Activated CD4-positive, CD25-positive, alpha-beta regulatory T cell (primary cell): ENCODE results near the gene AAMP.
A peak's percentile ranks its signal among the peaks of the same experiment; 100 is the strongest.

ENCODE experiments used
- DNase-seq, 4 experiments: peaks; one replicate each; lab custom pipeline; 2025; lab: John Stamatoyannopoulos, UW

AAMP gene

DNA sequence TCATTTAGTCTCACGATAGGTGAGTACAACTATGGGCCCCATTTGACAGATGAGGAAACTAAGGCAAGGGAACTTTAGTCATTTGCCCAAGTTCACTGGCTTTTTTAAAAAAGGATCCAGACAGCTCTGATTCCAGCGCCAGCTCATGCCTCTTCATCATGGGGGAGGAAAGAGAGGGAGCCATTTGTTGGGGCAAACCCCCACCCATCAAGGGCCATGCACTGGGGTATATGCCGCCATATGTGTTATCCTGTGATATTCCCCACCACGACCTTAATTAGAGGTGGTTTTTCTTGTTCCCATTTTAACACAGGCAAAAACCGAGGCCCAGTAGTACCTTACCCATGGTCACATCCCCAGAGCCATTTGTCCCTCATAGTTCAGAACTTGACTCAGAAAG is 9.8 kb downstream of the AAMP start:
- DNase-seq = no peak

DNA sequence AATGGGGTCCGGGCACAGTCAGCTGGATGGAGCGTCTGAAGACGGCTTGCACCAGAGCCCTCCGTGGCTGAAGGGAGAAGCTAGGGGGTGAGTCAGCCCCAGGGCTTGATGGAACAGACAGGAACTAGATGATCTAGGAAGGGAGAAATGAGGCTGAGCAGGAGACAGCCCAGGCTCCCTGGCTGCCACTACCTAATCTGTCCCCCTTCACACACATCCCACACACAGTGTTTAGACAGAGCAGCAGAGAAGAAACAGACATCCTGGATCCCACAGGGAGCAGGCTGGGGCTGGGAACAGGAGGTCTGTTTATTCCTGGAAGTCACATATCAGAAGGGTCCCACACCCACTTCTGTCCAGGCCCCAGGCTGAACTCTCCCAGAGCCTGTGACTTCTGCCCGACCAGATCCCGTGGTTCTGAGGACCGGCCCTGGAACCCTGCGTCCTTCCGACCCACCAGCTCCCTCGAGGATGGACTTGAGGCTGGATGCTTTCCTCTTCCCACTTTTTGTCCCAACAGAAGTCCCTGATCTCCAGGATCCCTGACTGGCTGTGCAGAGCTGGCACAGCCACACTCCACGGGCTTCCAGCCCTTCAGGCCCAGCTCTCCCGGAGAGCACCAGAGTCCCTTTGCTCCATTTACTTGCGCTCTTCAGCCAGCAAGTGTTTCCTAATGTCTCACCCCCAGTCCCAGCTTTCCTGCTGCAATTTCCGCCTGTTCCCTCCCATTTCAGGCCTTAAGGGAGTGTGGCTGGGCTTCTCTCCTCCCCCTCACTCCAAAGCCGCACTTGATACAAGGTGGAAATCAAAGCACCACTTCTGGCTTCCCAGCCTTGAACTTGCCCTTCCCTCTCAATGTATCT is 10.6 kb downstream of the AAMP start:
- no peak for DNase-seq

DNA sequence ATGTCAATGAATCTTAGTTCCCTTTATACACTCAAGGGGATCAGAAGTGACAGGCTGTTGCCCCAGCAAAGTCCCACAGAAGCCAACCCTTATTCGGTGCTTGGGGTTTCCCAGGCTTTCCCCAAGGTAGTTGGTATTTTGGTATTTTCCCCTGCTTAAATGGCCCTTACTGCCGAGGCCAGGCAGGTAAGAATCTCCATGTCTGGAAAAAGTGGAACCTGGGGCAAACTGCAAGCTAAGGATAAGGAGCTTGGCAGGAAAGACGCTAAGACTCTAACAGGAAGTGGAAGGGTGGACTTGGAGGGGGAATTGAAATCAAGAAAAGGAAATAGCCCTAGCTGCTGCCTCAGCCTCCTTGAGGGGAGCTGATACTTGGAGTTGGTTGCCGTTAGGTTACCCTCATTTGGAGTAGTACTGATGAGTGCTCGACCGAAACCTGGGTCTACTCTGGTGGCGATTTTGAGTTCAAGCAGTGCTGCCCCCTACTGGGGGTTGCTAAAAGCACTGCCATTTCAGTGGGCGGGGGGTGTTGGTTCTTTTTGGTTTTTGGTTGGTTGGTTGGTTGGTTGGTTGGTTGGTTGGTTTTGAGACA is 12.5 kb downstream of the AAMP start:
- peak; percentile 22 to 36 (median 30) for DNase-seq

DNA sequence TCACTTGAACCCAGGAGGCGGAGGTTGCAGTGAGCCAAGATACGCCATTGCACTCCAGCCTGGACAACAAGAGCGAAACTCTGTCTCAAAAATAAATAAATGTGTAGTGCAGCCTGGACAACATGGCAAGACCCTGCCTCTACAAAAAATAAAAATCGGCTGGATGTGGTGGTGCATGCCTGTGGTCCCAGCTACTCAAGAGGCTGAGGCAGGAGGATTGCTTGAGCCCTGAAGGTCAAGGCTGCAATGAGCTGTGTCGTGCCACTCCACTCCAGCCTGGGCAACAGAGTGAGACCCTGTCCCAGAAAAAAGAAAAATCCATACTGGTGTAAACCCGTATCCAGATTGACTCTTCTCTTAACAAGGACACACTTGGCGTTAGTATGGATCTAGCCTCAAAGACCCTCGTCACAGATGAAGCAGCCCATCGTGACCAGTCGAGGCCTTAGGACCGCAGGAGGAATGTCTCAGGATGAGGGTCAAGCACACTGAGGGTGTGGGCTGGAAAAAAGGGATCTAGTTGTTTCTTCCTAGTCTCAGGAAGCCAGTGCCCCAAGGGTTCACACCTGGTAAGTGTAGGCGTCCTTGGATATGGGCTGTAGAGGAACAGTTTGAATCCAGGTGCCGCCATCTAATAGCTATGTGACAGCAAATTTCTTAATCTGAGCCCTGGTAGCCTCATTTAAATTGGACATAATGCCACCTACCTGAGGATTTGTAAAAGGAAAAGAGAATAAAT is 13.2 kb downstream of the AAMP start:
- DNase-seq = no peak

DNA sequence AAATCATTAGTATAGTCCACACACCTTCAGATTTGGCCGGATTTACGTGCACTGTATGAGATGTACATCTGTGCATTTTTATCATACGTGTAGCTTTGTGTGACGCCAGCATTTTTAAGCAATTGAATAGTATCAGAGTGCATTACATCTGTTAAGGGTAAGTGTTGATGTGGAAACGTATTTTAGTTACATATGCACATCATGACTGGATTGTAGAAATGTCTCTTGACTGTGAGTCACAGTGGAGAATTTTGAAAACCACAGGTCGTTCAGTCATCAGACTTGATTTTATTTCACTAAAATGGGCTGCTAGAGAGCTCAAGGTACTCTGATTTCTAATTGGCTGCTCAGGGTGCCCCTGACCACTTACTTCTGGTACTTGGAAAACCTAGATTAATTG is 14.5 kb downstream of the AAMP start:
- DNase-seq = no peak

DNA sequence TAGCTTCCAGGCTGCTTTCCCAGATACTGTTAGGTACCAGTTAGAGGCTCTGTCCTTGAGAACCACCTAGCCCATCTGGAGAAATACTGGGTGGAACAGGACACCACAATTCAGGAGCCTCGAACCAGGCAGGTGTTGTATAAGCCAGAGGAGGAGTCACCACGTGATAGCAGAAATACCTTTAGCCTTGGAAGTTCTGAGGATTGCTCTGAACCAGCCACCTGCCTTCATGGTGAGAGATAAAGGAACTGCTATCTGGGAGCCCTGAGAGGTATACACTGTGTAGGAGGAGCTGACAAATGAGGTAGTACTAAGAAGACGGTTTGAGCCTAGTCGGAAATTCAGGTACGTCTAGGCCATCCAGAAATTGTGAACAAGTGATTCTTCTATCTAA is 16.7 kb downstream of the AAMP start:
- DNase-seq = no peak

DNA sequence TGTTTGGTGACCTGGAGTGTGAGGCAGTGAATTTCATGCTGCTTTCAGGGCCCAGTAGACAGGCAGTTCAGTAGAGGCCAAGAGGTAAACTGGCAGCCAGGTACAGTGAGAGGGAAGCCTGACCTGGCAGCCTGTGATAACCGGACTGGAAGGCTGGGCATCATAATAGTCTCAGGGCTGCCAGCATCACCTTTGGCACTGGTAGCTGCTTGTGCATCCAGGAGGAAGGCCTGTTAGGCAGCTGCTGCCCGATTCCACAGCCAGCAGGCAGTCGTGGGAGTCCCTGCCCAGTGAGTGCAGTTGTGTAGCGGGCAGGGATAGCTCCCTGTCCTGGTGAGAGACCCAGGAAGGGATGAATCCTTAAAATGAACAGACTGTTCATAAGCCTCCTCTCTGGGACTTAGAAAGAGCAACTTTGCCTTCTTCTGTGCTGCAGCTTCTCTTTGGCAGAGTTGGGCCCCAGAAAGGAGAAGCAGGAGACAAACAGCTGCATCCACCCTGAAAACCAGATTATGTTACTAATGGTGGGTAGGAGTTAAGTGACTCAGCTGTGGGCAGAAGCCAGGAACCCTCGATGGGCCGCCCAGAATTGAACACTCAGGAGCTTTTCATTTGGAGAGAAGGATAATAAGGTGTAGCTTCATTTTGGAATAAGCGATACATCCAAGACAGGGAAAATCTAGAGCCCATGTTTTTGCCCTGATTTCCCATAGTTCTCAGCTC is 17.3 kb downstream of the AAMP start:
- no peak for DNase-seq

DNA sequence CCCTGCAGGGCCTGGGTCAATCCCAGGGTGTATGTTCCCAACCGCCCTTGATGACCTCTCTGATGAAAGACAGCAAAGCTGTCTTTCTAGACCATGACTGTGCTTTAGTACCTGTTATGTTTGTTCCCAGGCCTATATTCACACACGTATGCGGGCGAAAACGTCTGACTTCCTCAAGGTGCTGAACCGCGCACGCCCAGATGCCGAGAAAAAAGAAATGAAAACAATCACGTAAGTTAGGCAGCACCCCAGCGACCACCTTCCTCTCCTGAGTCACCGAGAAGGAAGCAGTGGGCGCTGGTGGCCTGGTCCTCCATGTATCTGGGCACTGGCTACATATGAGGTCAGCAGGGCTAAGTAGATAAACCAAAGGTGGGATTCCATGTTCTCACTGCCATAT is 20.2 kb downstream of the AAMP start:
- DNase-seq = no peak

DNA sequence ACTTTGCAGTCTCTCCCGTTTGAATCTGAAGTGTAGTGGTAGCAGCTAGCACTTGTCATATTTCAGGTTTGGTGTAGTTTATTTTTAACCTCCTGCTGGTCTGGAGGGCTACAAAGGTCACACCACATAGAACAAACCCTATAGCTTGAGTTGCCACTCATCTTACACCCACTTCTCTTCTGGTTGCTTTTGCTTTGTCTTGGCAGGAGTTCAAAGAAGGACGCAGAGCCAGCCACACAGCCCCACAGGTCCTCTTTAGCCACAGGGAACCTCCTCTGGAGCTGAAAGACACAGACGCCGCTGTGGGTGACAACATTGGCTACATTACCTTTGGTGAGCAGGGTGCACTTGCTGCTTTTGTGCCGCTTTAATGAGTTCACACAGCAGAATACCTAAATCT is 24.7 kb downstream of the AAMP start:
- DNase-seq = no peak

DNA sequence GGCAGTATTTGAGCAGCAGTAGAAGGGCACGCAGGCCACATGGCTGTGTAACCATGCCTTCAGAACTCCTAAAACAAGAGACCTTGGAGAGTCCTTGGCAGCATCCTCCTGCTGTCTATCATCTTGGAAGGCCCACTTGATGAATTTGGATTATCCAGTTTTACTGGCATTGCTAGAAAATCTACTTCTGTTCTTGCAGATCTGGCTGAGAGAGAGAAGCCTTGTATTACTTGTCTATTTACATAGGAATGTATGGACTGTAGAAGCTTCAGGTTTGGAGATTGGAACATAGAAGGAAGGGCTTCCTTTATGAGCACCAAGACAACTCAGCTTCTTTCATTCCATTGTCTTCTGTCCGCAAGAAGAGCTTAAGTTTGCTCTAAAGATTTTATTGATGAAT is 25.3 kb downstream of the AAMP start:
- no peak for DNase-seq

DNA sequence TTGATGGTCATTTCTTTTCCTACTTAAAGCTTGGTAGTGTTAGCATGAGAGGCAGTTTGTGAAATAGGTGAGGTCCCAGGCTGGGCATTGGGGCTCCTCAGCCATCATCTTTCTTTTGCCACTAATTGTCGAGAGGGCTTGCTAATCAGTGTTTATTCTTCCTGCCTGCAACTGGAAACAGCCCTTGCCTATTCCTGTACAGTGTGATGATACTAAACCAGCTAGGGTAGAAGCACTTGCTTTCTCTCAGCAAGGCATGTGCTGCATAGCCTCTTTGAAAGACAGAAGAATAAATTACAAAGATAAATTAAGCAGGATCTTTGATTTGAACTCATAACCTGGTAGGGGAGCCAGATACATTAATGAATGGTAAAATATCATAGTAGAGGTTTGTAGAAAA is 25.7 kb downstream of the AAMP start:
- no peak for DNase-seq

DNA sequence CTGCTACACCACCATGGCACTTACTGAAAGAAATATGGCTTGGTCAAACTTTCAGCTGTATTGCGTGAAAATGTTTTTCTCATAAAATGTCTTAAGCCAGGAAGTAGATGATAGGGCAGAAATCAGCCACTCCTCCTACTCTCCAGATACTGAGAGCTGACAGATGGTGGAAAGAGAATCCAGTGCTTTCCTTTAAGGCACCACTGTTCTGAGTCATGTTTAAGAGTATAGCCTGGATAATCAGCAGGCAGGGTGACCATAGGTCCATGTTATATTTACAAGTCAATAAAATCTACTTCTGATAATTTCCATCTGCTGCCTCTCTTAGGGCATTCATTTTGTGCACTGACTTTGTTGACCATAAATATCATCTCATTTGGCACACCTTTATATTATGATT is 31.1 kb downstream of the AAMP start:
- DNase-seq = no peak

DNA sequence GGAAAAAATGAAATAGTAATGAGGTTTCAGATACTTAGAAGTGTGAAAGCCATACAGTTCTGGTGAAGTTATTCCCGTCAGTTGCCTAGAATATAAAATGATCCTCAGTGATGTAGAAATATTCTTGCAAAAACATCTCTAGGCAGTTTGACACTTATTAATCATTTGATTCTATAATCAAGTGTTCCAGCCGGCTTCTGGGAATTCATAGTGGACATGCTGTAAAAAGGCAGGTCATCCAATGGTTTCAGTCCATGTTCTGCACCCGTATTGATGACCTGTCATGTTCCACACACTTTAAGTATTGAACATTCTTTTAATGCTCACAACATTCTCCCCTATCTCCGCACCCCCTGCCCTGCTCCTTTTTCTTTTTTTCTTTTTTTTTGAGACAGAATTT is 33.1 kb downstream of the AAMP start:
- DNase-seq = no peak

DNA sequence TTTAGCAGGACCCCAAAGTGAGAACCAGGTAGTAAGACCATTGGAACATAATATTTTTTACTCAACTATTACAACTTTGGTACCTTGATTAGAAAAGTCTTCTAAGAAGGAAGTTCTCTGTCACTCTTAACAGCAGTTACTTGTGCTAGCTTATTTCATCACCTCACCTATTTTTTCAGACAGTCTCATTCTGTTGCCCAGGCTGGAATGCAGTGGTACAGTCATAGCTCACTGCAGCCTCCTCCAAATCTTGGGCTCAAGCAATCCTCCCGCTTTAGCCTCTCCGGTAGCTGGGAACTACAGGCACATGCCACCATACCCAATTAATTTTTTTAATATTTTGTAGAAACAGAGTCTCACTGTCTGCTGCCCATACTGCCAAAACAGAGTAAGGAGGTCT is 34.9 kb downstream of the AAMP start:
- DNase-seq = no peak

DNA sequence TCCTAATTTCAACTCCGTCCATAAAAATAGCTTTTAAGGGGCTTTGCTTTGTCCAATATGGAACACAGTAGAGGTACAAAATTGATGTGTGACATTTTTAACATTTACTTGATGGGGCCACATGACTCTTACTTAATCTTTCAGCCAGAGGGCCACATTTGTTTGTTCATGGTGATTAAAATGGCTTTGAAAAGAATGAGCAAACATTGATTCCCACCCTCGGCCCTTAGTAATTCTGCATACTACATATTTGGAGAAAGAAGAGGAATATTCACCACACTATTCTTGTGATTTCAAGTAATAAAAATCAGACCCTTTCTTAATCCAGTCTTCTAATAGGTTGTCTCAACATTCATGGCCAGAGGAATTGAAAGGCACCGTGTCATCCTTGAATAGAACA is 35.4 kb downstream of the AAMP start:
- no peak for DNase-seq

DNA sequence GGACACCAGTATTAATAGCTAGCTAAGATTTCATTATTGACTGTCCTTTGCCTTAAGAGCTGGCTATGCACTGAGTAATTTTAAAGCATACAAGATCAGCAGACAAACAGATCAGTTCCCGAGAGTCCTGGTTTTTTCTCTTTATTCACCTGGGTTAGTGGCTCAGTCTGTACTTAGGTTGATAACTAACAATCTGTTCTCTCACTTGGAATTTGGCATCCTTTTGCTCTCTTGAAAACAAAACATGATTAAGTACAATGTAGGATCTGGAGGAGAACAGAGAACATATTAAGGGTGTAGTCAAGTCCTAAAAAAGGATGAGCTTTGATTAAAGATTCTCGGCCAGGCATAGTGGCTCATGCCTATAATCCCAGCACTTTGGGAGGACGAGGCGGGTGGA is 36.4 kb downstream of the AAMP start:
- DNase-seq = no peak

DNA sequence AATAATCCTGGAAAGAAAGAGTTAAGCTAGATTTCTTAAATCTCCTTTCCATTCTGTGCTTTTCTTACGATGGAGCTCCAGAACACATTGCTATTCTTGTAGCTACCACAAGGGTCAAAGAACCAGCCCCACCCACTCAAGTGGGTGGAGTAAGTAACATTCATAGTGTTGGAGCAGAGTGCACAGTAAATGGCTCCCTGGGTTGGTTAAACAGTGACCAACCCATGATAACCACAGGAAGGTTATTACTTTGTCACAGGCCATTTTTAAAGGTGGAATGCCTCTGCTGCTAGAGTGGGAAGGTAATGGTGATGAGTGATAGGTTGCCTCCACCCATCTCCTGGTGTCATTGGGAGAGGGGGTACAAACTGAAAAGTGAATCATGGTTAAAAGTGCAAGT is 39.1 kb downstream of the AAMP start:
- DNase-seq = no peak

DNA sequence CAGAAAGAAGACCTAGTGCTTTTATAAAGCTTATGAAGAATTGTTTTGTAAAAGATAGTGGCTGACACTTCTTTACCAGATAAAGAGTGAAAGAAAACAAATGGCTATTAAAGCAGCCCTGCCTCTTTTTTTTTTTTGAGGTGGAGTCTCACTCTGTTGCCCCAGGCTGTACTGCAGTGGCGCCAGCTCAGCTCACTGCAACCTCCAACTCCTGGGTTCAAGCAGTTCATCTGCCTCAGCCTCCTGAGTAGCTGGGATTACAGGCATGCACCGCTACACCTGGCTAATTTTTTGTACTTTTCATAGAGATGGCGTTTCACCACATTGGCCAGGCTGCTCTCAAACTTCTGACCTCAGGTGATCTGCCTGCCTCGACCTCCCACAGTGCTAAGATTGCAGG is 40.1 kb downstream of the AAMP start:
- DNase-seq = no peak

DNA sequence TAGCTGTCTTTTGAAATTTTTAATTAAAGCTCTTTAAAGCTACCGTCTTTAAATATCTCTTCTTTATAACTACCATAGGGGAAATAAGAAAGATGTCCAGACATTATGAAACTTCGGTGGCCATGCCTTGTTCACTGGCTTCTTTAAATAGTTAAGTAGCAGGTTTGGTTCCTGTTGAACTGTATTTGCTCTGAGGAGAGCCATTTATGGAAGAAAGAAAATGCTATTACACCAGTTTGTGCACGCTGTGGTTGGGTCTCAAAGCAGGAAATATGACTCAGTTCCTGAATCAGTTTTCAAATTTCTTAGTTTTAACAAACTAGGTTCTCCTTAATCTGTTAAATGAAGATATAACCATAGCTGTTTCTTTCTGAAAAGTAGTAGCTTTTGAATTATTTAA is 40.7 kb downstream of the AAMP start:
- DNase-seq = no peak

DNA sequence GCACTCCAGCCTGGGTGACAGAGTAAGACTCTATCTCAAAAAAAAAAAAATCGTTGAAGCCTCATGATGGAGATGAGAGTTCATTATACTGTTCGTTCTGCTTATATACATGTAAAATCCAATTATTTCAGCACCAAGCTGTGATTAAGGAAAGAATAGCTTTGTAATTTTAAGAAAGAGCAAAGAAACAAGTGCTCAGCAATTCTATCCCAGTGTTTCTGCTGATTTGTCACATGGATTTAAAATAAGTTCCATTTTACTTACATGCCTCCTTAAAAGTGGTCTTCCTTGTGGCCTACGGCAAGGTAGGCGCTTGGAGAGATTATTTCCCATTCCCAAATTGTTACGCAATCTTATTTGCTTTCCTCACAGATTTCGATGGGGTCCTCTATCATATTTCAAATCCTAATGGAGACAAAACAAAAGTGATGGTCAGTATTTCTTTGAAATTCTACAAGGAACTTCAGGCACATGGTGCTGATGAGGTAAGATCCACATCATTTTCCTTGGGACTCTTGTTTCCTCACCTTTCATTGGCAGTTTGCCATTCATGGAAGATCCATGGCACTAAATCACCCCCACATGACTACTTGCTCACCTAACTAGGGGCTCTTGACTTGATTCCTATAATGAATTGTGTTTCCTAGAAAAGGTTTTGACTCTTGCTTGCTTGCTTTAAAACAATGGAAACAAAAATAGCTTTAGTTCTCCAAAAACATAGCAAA is 41.4 kb downstream of the AAMP start:
- DNase-seq = no peak

DNA sequence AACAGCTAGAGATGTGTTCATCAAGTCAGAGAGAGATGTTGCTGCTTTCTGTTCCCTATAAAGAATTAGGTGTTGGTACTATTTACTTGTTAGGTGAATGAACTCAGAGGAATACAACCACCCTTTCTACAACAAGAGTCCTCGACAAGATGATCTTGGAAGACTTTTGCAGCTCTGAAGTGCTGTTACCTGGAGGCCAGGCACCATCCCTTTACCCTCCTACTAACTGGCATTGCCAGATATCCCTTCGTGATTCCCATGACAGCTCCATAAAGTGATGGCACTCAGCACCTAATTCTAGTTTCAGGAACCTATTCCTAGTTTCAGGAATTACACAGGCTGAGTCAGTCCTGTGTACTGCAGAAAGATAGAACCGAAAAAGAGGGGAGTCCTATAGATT is 43.0 kb downstream of the AAMP start:
- no peak for DNase-seq

DNA sequence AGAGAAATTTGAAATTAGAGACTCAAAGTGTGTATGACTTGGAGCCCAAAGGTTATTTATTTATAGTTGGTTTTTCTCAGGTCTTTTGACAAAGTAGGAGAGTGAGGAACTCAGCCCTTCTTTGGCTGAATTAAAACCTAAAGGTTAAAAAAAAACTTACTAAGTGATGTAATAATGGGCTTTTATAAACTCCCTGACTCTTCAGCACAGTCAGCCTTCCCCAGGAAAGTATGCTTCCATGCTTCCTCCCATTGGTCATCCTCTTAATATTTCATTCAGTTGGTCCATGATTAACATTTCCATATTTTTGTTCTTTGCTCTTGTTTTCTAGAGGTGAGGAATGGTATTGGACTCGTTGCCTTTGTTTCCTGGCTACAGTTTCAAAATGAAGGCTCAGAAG is 45.8 kb downstream of the AAMP start:
- DNase-seq = no peak
